Measurements from ENCODE around the gene IGSF9B. TPM values are rescaled to one million over a fixed set of nuclear protein-coding genes. Genes with fewer than 3 reads are reported as not detected.
A peak's percentile ranks its signal among the peaks of the same experiment; 100 is the strongest.

IGSF9B gene
- total RNA-seq, 1 donor from 2014 or later = 73.6 TPM

- Mint-ChIP-seq H3K4me3 (no peak overlapping the region), H3K4me1 (ENCODE audit: low read depth) (no peaks in the 10 kb centered on the region), H3K9me3 (no peaks in the 10 kb centered on the region), H3K27ac (no peak overlapping the region), H3K27me3 (ENCODE audit: insufficient read depth) (no peaks in the 10 kb centered on the region), H3K36me3 (ENCODE audit: low read depth) (peaks cover 30% of the 10 kb centered on the region)
- intact Hi-C loops (cut with micrococcal nuclease) = no loop called here
- no peak for DNase-seq (ENCODE audit: low spot score)
Measured at GRCh38 chr11:133901999-133902398, 54.8 kb downstream of the IGSF9B start.

- no peak overlapping the region for H3K27ac Mint-ChIP-seq
- intact Hi-C loops (cut with micrococcal nuclease) = no loop called here
- H3K36me3 Mint-ChIP-seq (ENCODE audit: low read depth) = peaks cover 30% of the 10 kb centered on the region
- H3K27me3 Mint-ChIP-seq (ENCODE audit: insufficient read depth) = no peaks in the 10 kb centered on the region
- H3K4me3 Mint-ChIP-seq = no peak overlapping the region
- H3K4me1 Mint-ChIP-seq (ENCODE audit: low read depth) = no peaks in the 10 kb centered on the region
- H3K9me3 Mint-ChIP-seq = no peaks in the 10 kb centered on the region
- DNase-seq (ENCODE audit: low spot score) = no peak
Measured at GRCh38 chr11:133901316-133901715, 55.5 kb downstream of the IGSF9B start.

- peaks cover 23% of the 10 kb centered on the region for H3K36me3 Mint-ChIP-seq (ENCODE audit: low read depth)
- no peak overlapping the region for H3K4me3 Mint-ChIP-seq
- H3K27me3 Mint-ChIP-seq (ENCODE audit: insufficient read depth) = no peaks in the 10 kb centered on the region
- H3K27ac Mint-ChIP-seq = no peak overlapping the region
- no peak for DNase-seq (ENCODE audit: low spot score)
- no peaks in the 10 kb centered on the region for H3K9me3 Mint-ChIP-seq
- intact Hi-C loops (cut with micrococcal nuclease) = no loop called here
- no peaks in the 10 kb centered on the region for H3K4me1 Mint-ChIP-seq (ENCODE audit: low read depth)
Measured at GRCh38 chr11:133900176-133901105, 56.3 kb downstream of the IGSF9B start.

GRCh38 chr11:133898770-133899115, 58.0 kb downstream of the IGSF9B start:
- Mint-ChIP-seq H3K27me3 (ENCODE audit: insufficient read depth) (no peaks in the 10 kb centered on the region), H3K4me1 (ENCODE audit: low read depth) (no peaks in the 10 kb centered on the region), H3K4me3 (no peak overlapping the region), H3K27ac (peak overlapping the region; percentile 34), H3K36me3 (ENCODE audit: low read depth) (peaks cover 12% of the 10 kb centered on the region), H3K9me3 (no peaks in the 10 kb centered on the region)
- DNase-seq (ENCODE audit: low spot score) = no peak
- intact Hi-C loops (cut with micrococcal nuclease) = no loop called here

GRCh38 chr11:133898031-133898769, 58.6 kb downstream of the IGSF9B start:
- Mint-ChIP-seq H3K9me3 (no peaks in the 10 kb centered on the region), H3K4me1 (ENCODE audit: low read depth) (no peaks in the 10 kb centered on the region), H3K4me3 (no peak overlapping the region), H3K36me3 (ENCODE audit: low read depth) (peaks cover 12% of the 10 kb centered on the region), H3K27ac (peak overlapping the region; percentile 34), H3K27me3 (ENCODE audit: insufficient read depth) (no peaks in the 10 kb centered on the region)
- DNase-seq (ENCODE audit: low spot score) = no peak
- intact Hi-C loops (cut with micrococcal nuclease) = no loop called here

GRCh38 chr11:133897331-133897650, 59.5 kb downstream of the IGSF9B start:
- Mint-ChIP-seq H3K36me3 (ENCODE audit: low read depth) (peaks cover 12% of the 10 kb centered on the region), H3K27me3 (ENCODE audit: insufficient read depth) (no peaks in the 10 kb centered on the region), H3K27ac (no peak overlapping the region), H3K4me1 (ENCODE audit: low read depth) (no peaks in the 10 kb centered on the region), H3K4me3 (no peak overlapping the region), H3K9me3 (no peaks in the 10 kb centered on the region)
- no peak for DNase-seq (ENCODE audit: low spot score)
- intact Hi-C loops (cut with micrococcal nuclease) = no loop called here

- H3K9me3 Mint-ChIP-seq = no peaks in the 10 kb centered on the region
Measured at GRCh38 chr11:133896642-133897330, 60.0 kb downstream of the IGSF9B start.

GRCh38 chr11:133896028-133896427, 60.7 kb downstream of the IGSF9B start:
- H3K27ac Mint-ChIP-seq = no peak overlapping the region
- intact Hi-C loops (cut with micrococcal nuclease) = no loop called here
- DNase-seq (ENCODE audit: low spot score) = no peak
- H3K27me3 Mint-ChIP-seq (ENCODE audit: insufficient read depth) = no peaks in the 10 kb centered on the region
- peaks cover 12% of the 10 kb centered on the region for H3K36me3 Mint-ChIP-seq (ENCODE audit: low read depth)
- no peaks in the 10 kb centered on the region for H3K9me3 Mint-ChIP-seq
- no peaks in the 10 kb centered on the region for H3K4me1 Mint-ChIP-seq (ENCODE audit: low read depth)
- H3K4me3 Mint-ChIP-seq = no peak overlapping the region

More at GRCh38 chr11:133896642-133897330, 60.0 kb downstream of the IGSF9B start:
- no peaks in the 10 kb centered on the region for H3K4me1 Mint-ChIP-seq (ENCODE audit: low read depth)
- no peak overlapping the region for H3K27ac Mint-ChIP-seq
- intact Hi-C loops (cut with micrococcal nuclease) = no loop called here
- no peak overlapping the region for H3K4me3 Mint-ChIP-seq
- peaks cover 12% of the 10 kb centered on the region for H3K36me3 Mint-ChIP-seq (ENCODE audit: low read depth)
- H3K27me3 Mint-ChIP-seq (ENCODE audit: insufficient read depth) = no peaks in the 10 kb centered on the region
- no peak for DNase-seq (ENCODE audit: low spot score)

GRCh38 chr11:133895551-133895950, 61.2 kb downstream of the IGSF9B start:
- Mint-ChIP-seq H3K36me3 (ENCODE audit: low read depth) (peaks cover 12% of the 10 kb centered on the region), H3K27ac (no peak overlapping the region), H3K4me1 (ENCODE audit: low read depth) (no peaks in the 10 kb centered on the region), H3K27me3 (ENCODE audit: insufficient read depth) (peaks cover 3% of the 10 kb centered on the region), H3K4me3 (no peak overlapping the region), H3K9me3 (no peaks in the 10 kb centered on the region)
- DNase-seq (ENCODE audit: low spot score) = no peak
- intact Hi-C loops (cut with micrococcal nuclease) = no loop called here

GRCh38 chr11:133895061-133895479, 61.7 kb downstream of the IGSF9B start:
- intact Hi-C loops (cut with micrococcal nuclease) = no loop called here
- Mint-ChIP-seq H3K27me3 (ENCODE audit: insufficient read depth) (peaks cover 3% of the 10 kb centered on the region), H3K36me3 (ENCODE audit: low read depth) (peaks cover 11% of the 10 kb centered on the region), H3K27ac (no peak overlapping the region), H3K4me3 (no peak overlapping the region), H3K9me3 (no peaks in the 10 kb centered on the region), H3K4me1 (ENCODE audit: low read depth) (no peaks in the 10 kb centered on the region)
- DNase-seq (ENCODE audit: low spot score) = no peak

- Mint-ChIP-seq H3K4me3 (no peak overlapping the region), H3K36me3 (ENCODE audit: low read depth) (peaks cover 4% of the 10 kb centered on the region), H3K4me1 (ENCODE audit: low read depth) (no peaks in the 10 kb centered on the region), H3K27ac (no peak overlapping the region), H3K27me3 (ENCODE audit: insufficient read depth) (peaks cover 3% of the 10 kb centered on the region), H3K9me3 (no peaks in the 10 kb centered on the region)
- no peak for DNase-seq (ENCODE audit: low spot score)
- intact Hi-C loops (cut with micrococcal nuclease) = no loop called here
Measured at GRCh38 chr11:133893381-133893780, 63.4 kb downstream of the IGSF9B start.

GRCh38 chr11:133892584-133893380, 64.0 kb downstream of the IGSF9B start:
- intact Hi-C loops (cut with micrococcal nuclease) = no loop called here
- no peak overlapping the region for H3K4me3 Mint-ChIP-seq
- no peak for DNase-seq (ENCODE audit: low spot score)
- H3K36me3 Mint-ChIP-seq (ENCODE audit: low read depth) = peaks cover 2% of the 10 kb centered on the region
- no peaks in the 10 kb centered on the region for H3K9me3 Mint-ChIP-seq
- H3K4me1 Mint-ChIP-seq (ENCODE audit: low read depth) = no peaks in the 10 kb centered on the region
- H3K27ac Mint-ChIP-seq = no peak overlapping the region
- peaks cover 3% of the 10 kb centered on the region for H3K27me3 Mint-ChIP-seq (ENCODE audit: insufficient read depth)

Data from activated T-helper 1 cell treated with anti-CD3 and anti-CD28 coated beads, Interleukin-12 subunit alpha, Interleukin-12 subunit beta, Interleukin-2, Interleukin-4 antibody, amounts not matched to agents 30 ng/mL and 10 ng/mL and 1 ng/mL, durations not matched to agents 14 hours and 24 hours and 36 hours (primary cell).